Tibial artery (tissue), 4 donors: ENCODE data around the gene PON3.

Experiments
- DNase-seq, 2 donors: peaks; one replicate each; pipeline ENCODE4 v3.0.0-alpha.2; 2019
- H3K27ac ChIP-seq, 2 donors: fragments of 200-600 bp; sonication (generic) in 1 of 2; 1 replicate in 1 of 2; 2 replicates in 1 of 2; pipeline ENCODE4 v1.5.1; 2018 to 2019; ENCODE audit warnings: mild to moderate bottlenecking in 1 of 2
- H3K27me3 ChIP-seq, 2 donors: fragments of 200-600 bp; sonication (generic) in 1 of 2; one replicate each; pipeline versions ENCODE4 v1.5.1 to v1.6.0; 2016 to 2019
- H3K36me3 ChIP-seq, 3 donors: fragments of 200-600 bp; sonication (generic) in 2 of 3; one replicate each; pipeline ENCODE4 v1.5.1; 2016 to 2019; ENCODE audit warnings: mild to moderate bottlenecking in 2 of 3
- H3K4me1 ChIP-seq, 4 donors: fragments of 200-600 bp; sonication (generic) in 2 of 4; 1 replicate in 3 of 4; 2 replicates in 1 of 4; pipeline ENCODE4 v1.5.1; 2016 to 2019
- H3K4me3 ChIP-seq, 2 donors: fragments of 200-600 bp; sonication (generic) in 1 of 2; 1 replicate in 1 of 2; 2 replicates in 1 of 2; pipeline ENCODE4 v1.5.1; 2018 to 2019; ENCODE audit warnings: mild to moderate bottlenecking in 2 of 2
- H3K9me3 ChIP-seq, 3 donors: fragments of 200-600 bp; sonication (generic) in 1 of 3; one replicate each; pipeline ENCODE4 v1.5.1; 2016 to 2019
- CTCF ChIP-seq, 2 experiments: fragments of 200-600 bp in 1 of 2; fragments of 450-650 bp in 1 of 2; IDR thresholded peaks; one replicate each; pipeline ENCODE4 v1.5.1; 2017 to 2019; ENCODE audit warnings: antibody characterized with exemption in 2 of 2, mild to moderate bottlenecking in 1 of 2, moderate library complexity in 1 of 2
- intact Hi-C: fragments of 100-400 bp; cut with DNase I; formaldehyde crosslinking; loops from one replicate; pipeline ENCODE4 v1.15.0; 2023; ENCODE audit warnings: low total_unique reads

Gene PON3

GRCh38 chr7:95411036-95411435, 14.9 kb upstream of the PON3 start:
- intact Hi-C loops = no loop called here

GRCh38 chr7:95407751-95408150, 11.6 kb upstream of the PON3 start:
- TF ChIP-seq CTCF (IDR thresholded peaks at IDR 0.05) = no peak
- intact Hi-C loops = no loop called here
- DNase-seq = no peak
- Histone ChIP-seq H3K4me3 (no peak overlapping the region), H3K4me1 (no peaks in the 10 kb centered on the region), H3K27me3 (no peaks in the 10 kb centered on the region), H3K9me3 (no peaks in the 10 kb centered on the region), H3K27ac (no peak overlapping the region), H3K36me3 (peaks cover 0 to 50% (median 38%) of the 10 kb centered on the region in 3 donors)

More at GRCh38 chr7:95411036-95411435, 14.9 kb upstream of the PON3 start:
- no peak overlapping the region for H3K27ac ChIP-seq
- no peaks in the 10 kb centered on the region for H3K9me3 ChIP-seq
- peaks cover 5 to 56% (median 32%) of the 10 kb centered on the region in 3 donors for H3K36me3 ChIP-seq
- no peaks in the 10 kb centered on the region for H3K27me3 ChIP-seq
- DNase-seq = no peak
- no peak for TF ChIP-seq CTCF (IDR thresholded peaks at IDR 0.05)
- H3K4me3 ChIP-seq = no peak overlapping the region
- H3K4me1 ChIP-seq = no peaks in the 10 kb centered on the region

- no peak for DNase-seq
- TF ChIP-seq CTCF (IDR thresholded peaks at IDR 0.05) = no peak
- peaks cover 0 to 35% (median 27%) of the 10 kb centered on the region in 3 donors for H3K36me3 ChIP-seq
- no peaks in the 10 kb centered on the region for H3K4me1 ChIP-seq
- no peak overlapping the region for H3K27ac ChIP-seq
- no peaks in the 10 kb centered on the region for H3K9me3 ChIP-seq
- intact Hi-C loops = no loop called here
- H3K4me3 ChIP-seq = no peak overlapping the region
- H3K27me3 ChIP-seq = no peaks in the 10 kb centered on the region
These were observed 9.6 kb upstream of the PON3 start for GRCh38 chr7:95405800-95406199.

- no peak for TF ChIP-seq CTCF (IDR thresholded peaks at IDR 0.05)
- no peak overlapping the region for H3K4me3 ChIP-seq
These were observed 9.0 kb upstream of the PON3 start for GRCh38 chr7:95405208-95405607.

GRCh38 chr7:95404316-95404865, 8.2 kb upstream of the PON3 start:
- Histone ChIP-seq H3K27me3 (no peaks in the 10 kb centered on the region), H3K4me1 (no peaks in the 10 kb centered on the region), H3K27ac (no peak overlapping the region), H3K36me3 (peaks cover 0 to 27% (median 21%) of the 10 kb centered on the region in 3 donors), H3K4me3 (no peak overlapping the region), H3K9me3 (no peaks in the 10 kb centered on the region)
- intact Hi-C loops = no loop called here
- TF ChIP-seq CTCF (IDR thresholded peaks at IDR 0.05) = no peak
- no peak for DNase-seq

More at GRCh38 chr7:95405208-95405607, 9.0 kb upstream of the PON3 start:
- peaks cover 0 to 29% (median 26%) of the 10 kb centered on the region in 3 donors for H3K36me3 ChIP-seq
- H3K27me3 ChIP-seq = no peaks in the 10 kb centered on the region
- H3K9me3 ChIP-seq = no peaks in the 10 kb centered on the region
- no peaks in the 10 kb centered on the region for H3K4me1 ChIP-seq
- intact Hi-C loops = no loop called here
- no peak for DNase-seq
- no peak overlapping the region for H3K27ac ChIP-seq
